CD4-positive, alpha-beta T cell treated with Interleukin-6 at 100 ng/mL for 8 hours (primary cell): ENCODE measurements around the gene HLA-DMB.

Source experiments
- DNase-seq: peaks from one replicate; pipeline ENCODE4 v3.0.0-alpha.2; 2020; ENCODE audit warnings: mixed read lengths, low spot score

Gene HLA-DMB

DNA sequence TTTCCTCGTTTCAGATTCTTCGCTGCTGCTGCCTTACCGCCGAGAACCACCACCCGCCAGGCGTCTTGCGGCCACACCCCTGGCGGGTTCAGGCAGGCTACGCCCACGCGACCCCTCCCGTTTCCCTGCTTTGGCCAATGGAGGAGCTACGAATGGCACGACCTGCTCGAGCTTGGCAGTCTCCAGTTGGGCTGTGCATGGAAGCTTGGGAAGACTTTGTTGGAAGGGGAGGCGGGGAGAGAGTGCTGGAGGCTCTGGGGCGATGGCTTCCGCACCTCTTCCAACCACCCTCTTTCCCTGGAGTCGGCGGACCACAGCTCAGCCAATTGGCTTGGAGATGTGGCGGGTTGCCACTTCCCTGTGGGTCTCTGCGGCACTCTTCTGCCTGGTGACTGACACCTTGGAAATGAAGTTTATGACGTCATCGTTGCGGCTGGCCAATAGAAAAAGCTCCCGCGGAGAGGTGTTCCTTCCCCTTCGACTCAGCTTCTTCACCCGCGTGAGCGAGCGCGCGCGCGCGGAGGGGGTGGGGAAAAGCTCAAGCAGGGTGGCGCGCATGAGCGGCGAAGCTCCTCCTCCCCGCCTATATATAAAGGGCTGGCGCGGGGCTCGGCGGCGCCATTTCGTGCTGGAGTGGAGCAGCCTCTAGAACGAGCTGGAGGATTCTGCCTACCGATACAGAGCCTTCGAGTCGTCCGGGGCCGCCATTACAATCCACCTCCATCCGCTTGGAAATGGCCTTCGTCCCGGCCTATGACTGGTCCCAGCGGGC is 30.9 kb upstream of the HLA-DMB start:
- peak; percentile 99 for DNase-seq

DNA sequence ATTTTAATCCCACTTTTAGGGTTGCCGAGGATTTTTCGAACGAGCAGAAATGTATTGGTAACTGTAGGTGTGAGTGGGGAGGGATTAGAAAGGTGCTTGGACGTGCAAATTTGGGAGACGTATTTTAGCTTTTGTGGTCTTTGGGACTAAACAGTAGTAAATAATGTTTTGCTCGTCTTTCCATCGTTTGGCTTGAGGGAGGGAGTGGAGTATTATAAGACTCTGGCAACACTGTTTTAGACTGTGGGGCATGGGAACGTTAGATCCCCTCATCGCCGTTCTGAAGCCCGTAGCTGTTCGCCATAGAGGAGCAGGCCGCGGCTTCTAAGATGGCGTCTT is 30.4 kb upstream of the HLA-DMB start:
- DNase-seq, result no peak

DNA sequence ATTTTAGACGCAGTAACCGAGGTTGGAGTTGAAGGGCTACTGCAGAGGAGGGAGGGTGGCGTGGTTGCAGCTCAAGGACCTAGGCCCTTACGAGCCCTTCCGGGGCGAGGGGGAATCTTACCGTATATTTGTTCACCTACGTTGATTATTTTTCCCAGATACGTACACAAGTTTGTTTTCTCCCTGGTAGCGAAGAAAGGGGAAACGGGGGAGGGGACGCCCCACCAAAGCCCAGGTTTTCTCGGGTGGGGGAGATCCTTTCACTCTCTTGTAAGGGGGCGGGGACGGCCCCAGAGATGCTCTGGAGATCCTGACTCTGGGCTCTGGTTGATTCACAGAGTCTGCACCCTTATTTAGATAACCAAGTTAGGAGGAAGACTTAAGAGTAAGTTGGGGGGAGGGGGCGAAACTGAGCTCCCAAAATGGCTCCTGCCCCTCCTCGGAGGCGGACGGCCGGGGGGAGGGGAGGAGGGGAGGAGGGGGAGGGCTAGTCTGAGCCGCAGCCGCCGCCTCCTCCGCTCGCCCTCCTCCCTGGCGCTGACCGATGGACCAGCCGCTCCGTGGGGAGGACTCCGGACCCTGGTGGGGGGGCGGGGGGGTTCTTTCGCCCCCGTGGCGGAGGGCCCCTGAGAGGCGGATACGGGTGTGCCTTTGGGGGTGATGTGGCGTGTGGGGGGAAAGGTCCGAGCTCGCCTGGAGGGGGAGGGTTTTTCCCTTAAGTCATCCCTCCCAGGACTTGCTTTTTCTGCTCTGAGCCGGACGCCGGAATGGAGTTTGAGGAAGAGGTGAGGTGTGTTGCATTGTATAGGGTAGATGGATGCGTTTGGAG is 29.8 kb upstream of the HLA-DMB start:
- peak; percentile 77 for DNase-seq

DNA sequence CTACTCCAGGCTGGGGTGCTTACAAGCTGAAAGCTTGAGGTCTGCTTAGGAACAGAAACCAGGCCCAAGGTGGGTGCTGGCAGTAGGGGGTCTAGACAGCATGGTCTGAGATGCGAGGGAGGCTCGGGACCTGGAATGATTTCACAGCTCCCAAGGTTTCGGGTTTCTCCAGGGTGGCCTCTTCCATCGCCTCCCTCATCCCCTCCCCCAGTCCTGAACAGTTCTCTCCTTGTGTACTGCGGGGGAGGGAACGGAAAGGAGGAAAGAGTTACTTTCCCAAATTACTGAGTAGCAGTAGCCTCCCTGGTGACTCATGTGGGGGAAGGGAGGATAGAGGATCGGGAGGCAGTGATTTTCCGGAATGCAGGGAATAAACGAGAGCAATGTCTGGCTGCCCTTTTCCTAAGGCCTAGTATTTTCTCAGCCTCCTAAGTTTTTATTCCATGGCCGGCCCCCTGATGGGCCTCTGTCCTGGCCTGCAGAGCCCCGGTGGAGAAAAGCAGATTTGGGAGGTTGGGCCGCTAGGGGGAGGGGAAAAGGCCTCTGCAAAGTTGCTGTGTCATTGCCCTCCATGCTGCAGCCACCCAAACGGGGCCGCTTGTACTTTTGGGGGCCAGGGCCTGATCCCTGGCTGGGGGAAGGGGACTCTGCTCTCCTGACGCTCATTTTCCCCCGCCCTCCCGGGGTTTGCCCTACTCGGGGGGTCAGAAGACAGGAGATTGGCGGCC is 29.0 kb upstream of the HLA-DMB start:
- peak; percentile 63 for DNase-seq

DNA sequence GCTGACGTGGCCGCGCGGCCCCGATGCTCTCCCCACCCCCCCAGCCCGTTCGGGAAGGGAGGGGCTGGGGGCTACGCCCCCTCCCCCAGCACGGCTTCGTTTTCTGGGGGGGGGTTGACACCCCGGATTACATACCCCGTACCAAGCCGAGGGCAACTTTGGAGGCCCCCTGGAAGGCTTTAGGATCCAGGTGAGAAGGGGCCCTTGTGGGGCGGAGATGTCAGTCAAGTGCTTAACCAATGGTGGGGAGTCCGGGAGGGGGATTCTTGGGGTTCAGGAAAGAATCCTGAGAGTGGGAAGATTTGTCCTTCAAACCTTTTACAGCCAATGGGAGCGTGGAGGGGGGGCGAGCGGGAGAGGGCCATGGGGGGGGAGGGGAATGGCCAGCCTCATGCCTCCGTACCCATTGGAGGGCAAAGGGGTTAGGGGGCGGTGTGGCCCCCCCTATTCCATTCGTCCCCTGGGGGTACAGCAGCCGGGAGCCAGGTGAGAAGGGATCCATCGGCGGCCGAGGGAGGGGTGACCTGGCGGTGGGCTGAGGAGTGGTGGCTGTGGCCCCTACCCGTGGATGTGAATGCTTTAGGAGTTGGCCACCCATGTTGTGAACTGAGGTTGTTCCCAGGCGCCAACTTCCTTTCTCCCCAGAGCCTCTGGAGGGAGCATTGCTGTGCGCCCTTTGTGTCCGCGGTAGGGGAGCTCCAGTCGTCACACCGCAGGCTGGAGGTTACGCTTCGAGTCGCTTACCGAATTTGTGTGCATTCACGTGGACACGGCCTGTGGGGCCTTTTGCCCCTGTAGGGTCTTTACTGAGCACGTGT is 28.2 kb upstream of the HLA-DMB start:
- peak; percentile 49 for DNase-seq

DNA sequence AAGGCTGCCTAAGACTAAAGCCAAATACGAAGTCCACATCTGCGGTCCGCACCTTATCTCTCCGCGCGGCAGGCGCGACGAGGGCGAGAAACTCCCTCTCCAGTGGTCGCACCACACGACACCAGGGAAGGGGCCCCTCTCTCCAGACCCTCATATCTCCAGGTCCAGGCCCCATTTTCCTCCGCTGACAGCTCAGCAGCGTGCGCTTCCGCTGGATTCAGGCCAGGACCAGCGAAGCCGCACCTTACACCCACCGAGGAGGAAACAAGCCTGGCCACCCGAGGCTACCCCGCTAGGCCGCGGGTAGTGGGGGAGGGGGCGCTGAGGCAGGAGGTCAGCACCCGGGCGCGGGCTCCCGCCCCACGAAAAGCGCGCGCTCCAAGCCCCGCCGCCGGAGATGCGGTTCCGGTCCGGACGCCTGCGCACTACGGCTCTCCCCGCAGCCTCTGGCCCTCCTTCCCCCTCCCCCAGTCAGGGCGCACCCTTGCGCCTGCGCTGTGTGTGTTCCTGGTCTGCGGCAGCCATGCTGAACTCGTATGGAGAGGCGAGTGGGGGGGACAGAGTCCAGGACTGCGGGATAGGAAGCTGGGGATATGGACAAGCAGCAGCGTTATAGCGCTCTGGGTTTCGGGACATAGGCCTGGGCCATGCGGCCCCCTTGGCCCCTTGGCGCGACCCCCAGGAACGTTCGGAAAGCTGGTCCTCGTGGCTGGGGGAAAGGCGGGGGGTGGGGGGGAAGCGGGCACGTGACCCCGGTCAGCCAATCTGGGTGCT is 27.5 kb upstream of the HLA-DMB start, which contains the start of gene BRD2:
Gene BRD2, plus strand, starts transcription at position 502 of the 774 bp plus-strand sequence. CDS start 4,305 bp downstream, outside the sequence.
- peak; percentile 97 for DNase-seq

DNA sequence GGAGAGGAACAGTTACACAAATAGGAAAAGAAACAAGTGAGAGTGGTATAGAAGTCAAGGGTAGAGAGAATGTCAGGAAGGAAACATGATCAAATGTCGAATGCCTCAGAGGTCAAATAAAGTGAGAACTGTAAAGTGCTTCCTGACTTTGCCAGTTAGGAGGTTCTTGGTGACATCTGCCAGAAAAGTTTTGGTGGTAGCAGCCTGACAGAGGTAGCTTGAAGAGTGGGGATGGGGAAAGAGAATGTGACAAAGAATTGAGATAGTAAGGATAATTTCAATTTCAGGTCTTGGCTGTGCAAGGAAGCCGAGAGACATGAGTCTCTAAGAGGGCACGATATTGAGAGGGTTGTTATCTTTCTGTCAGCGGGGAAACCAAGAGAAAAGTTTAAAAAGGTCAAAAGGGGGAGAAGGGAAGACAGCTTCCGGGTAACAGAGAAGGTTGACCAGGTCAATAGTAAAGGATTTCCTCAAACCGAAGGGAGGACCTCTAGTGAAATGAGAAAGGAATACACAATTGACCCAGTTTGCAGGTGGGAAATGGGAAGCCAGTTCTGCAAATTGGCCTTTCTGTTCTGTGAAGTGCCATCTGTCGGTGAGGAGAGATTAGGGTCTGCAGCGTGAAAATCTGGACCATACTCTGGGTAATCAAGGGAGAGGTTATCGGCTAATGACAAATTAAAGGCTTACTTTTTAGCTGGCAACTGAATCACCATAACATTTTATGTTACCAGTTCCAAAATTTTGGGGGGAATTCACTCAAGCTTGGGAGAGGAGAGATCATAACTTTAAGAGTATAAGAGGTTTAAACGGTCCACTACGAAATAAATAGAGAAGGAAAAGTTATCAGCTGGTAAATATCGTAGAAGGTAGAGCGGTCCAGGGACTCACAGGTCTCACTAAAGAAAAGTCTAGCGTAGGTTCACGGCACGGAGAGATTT is 26.6 kb upstream of the HLA-DMB start:
- DNase-seq, result peak; percentile 38

DNA sequence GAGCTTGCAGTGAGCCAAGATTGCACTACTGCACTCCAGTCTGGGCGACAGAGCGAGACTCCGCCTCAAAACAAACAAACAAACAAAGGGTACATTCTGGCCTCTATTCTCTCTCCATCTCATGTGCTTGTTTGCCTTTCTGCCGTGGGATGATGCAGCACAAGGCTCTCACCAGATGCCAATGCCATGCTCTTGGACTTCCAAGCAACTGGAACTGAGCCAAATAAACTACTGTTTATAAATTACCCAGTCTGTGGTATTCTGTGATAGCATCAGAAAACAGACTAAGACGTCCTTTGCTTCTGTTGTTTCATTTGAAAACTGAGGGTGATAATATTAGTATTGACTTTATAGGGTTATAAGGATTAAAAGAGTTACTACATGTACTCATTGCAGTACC is 23.9 kb upstream of the HLA-DMB start:
- no peak for DNase-seq

DNA sequence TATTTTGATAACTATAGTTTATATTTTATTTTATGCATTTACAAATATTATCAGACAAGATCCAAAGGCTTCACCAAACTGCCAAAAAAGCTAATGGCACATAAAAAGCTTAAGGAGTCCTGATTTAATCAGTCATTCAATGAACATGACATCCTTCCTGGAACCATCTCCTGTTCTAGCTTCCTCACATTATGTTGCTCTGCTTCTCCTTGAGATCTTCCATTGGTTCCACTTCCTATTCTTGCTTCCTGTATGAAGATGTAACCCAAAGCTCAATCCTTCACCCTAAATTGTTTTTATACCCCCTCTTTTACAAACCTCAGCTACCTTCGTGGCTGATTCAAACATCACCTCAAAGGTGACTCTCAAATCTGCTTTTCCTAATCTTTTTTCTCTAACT is 23.0 kb upstream of the HLA-DMB start:
- no peak for DNase-seq

DNA sequence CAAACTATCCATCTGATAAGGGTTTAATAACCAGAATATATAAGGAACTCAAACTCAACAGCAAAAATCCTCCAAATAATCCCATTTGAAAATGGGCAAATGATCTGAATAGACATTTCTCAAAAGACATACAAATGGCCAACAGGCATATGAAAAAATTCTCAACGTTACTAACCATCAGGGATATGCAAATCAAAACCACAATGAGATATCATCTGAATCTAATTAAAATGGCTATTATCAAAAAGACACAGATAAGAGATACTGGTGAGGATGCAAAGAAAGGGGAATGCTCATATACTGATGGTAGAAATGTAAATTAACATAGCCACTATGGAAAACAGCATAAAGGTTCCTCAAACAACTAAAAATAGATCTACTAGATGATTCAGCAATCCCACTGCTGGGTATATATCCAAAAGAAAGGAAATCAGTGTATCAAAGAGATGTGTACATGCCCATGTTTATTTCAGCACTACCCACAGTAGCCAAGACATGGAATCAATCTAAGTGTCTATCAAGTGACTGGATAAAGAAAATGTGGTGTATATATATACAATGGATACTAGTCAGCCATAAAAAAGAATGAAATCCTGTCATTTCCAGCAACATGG is 21.5 kb upstream of the HLA-DMB start:
- no peak for DNase-seq

DNA sequence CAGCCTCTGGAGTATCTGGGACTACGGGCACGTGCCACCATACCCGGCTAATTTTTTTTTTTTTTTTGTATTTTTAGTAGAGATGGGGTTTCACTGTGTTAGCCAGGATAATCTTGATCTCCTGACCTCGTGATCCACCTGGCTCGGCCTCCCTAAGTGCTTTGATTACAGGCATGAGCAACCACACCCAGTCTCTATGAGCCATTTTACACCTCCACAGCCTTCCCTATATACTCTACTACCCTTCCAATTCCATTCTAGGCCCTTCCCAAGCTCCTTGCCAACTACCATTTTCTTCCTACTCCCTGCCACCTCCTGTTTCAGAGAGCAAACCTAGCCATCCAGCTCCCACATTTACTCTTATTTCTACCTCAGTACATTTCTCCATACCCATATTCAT is 19.7 kb upstream of the HLA-DMB start:
- DNase-seq, result no peak

DNA sequence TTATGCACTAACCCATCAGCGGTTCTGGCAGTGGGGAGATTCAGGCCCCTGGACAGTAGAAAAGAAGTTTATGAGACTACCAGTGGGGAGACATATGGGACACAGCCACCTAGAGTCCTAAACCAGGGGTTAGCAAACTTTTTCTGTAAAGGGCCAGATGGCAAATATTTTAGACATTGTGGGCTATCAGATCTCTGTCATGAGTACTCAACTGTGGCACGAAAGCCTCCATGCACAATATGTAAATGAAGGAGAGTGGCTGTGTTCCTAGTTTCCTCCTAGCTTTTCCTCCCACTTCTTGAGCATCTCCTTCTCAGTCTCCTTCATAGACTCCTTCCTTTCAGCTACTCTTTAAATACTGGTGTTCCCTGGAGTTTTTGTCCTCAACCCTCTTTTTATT is 15.3 kb upstream of the HLA-DMB start:
- DNase-seq, result no peak

DNA sequence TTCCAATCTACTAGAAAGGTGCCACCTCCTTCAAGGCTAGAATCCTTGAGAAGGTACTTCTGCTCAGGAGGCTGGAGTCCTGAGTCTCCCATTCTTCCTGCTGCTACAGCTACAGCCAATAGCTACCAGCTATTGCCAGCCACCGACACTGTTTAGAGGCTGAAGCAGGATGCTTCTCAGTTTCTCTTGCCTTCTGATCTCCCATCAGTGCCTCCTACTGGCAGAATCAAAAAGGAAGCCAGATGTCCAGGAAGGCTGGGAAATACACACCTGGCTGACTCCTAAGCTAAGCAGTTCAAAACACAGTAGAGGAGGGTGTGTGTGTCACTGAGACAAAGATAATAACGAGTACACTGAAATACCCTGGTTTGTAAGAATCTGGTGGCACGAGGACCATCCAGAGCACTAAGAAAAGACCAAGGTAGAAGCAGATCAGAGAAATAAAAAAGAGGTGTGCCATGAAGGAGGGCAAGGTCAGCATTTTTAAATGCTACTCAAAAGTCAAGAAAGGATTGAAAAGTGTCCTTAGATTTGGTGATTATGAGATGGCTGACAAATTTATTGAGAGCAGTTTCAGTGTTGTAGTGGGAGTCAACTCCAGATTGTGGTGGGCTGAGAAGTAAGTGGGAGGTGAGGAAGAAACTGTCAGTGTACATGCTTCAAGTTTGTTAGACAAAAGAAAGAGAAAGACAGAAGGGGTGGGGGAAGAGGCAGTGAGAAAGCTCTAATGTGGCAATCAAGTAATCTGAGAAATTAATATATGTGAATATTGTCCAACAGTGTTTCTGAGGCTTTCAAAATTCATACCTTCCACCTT is 14.4 kb upstream of the HLA-DMB start:
- DNase-seq, result peak; percentile 46

DNA sequence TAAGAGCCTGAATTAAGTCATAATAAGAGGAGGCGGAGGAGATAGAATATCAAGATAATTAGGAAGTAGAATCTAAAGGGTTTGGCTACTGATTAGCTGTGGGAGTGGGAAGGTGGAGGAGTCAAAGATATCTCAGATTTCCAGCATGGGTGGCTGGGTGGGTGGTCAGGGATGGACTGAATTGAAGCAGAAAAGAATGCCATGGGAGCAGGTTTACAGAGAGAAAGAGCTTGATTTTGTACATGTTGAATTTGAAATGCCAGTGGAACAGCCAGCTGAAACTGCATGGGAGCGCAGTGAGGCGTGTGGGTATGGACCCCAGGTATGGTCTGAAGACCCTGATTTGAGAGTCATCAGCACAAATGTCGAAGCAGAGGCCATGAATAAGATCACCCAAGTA is 13.4 kb upstream of the HLA-DMB start:
- DNase-seq, result no peak

DNA sequence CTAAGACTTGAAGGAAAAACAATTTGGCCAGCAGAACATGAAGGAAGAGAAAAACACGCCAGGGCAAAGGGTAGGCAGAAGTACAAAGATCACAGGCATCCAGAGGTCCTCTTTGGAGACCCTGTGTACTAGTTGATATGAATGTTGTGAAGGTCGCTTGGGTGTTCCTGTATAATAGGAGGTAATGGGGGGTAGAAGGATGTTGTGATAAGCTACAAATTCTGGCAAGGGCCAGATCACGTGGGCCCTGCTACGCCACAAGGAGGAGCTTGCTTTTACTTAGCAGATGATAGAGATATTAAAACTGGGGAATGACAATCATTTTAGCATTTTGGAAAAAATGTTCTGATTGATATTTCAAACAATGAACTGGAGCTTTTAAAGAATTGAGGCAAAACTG is 12.9 kb upstream of the HLA-DMB start:
- DNase-seq, result no peak

DNA sequence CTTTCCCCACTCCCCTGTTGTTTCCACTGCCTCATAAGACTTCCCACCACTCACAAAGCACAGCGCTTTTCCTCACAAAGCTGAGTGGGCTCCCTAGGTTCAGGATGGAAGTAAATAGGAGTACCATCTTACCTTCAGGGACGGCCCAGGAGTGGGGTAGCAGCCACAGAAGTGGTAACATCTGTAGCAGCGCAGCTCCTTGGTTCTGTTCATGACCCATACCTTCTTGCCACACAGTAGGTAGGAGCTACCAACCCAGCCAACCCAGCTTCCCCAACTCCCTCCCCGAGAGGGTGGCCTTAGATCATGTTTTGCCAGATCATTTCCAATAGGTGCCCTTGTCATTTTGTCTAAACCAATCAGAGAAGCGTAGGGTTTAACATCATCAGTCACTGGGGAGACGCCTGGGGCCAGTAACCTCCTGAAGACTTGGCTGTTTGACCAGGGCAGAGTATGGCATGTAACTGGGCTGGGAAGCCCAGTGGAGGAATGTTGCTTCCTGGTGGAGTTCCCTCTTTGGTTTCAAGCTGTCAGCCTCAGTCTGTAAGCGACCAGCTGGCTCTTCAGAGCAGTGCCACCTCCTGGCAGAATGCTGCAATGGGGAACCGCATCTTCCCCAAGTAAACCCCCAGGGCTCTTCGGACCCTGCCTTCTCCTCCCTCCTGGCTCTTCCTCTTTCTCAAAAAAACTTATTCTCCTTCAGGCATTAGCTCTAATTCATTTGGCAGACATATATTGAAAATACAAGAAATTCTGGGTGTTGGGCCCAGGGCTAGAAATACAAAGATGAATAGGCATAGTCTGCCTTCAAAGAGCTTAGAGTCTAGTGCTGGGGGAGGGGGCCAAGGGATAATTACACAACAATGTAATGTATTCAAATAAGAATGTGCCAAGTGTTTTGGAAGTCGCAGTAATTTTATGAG is 12.2 kb upstream of the HLA-DMB start, which contains the start of gene HLA-DMA:
Gene HLA-DMA, minus strand, starts transcription at position 281 of the 923 bp plus-strand sequence. Its CDS starts 61 bp downstream, at position 220.
- peak; percentile 86 for DNase-seq

DNA sequence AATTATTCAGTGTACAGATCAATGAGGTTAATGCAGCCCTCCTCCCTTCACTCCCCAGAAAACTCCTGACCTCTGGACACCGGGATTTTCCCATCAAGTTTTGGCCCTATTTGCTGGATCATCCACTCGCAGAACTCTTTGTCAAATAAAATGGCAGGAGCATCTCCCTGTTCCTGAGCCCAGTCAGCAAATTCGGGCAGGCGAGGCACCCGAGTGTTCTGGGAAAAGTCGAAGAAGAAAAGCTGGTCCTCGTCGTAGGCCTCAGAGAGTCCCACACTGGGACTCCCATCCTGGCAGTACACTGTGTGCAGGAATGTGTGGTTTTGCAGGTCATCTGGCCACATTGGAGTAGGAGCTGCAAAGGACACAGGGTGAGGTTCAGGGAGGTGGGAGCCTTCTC is 9.6 kb upstream of the HLA-DMB start:
- no peak for DNase-seq
